Measurements from ENCODE around the gene CATSPERD. TPM values are rescaled to one million over a fixed set of nuclear protein-coding genes. Genes with fewer than 3 reads are reported as not detected.
A peak's percentile ranks its signal among the peaks of the same experiment; 100 is the strongest.

The CATSPERD gene
- total and polyA plus RNA-seq, 9 of the 15 experiments (the other 6 are each of a cell fraction or from before 2014, with no cell fraction given): not detected

DNA sequence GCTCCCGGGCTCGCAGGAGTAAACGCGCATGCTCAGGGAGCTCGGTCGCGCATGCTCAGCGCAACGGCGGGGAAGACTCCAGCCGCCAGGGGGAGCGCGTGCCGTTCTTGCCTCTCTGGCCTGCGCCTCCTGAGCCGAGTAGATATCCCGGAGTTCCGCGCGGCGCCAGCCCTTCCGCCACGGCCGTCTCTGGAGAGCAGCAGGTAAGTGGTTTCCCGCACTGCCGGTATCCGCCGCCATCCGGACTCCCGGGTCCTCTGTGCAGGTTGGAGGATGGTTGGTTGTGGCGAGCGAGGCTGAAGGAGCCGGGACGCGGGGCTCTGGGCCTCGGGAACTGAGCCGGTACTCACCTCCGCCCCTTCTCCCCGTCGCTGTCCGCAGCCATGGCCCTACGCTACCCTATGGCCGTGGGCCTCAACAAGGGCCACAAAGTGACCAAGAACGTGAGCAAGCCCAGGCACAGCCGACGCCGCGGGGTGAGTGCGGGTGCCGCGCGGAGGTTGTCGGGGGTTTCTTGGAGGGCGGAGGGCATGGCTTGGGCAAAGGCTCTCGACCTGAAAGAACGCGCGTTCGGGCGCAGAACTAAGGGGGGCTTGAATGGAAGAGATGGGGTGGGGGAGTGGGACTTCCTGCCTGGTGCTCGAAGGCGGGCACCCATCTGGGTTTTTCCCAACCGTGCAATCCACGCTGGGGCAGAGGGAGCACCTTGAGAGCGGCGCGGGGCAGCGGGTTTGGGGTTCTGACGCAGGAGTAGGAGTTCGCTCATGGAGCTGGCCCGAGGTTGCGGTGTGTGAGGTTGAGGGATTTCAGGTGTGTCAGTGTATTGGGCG lies 30.1 kb upstream of the CATSPERD start, which contains the start of gene RPL36 (continued):
- TF ChIP-seq NFATC3 (IDR thresholded peaks at IDR 0.05): no peak
- TF ChIP-seq, protein P1, sequence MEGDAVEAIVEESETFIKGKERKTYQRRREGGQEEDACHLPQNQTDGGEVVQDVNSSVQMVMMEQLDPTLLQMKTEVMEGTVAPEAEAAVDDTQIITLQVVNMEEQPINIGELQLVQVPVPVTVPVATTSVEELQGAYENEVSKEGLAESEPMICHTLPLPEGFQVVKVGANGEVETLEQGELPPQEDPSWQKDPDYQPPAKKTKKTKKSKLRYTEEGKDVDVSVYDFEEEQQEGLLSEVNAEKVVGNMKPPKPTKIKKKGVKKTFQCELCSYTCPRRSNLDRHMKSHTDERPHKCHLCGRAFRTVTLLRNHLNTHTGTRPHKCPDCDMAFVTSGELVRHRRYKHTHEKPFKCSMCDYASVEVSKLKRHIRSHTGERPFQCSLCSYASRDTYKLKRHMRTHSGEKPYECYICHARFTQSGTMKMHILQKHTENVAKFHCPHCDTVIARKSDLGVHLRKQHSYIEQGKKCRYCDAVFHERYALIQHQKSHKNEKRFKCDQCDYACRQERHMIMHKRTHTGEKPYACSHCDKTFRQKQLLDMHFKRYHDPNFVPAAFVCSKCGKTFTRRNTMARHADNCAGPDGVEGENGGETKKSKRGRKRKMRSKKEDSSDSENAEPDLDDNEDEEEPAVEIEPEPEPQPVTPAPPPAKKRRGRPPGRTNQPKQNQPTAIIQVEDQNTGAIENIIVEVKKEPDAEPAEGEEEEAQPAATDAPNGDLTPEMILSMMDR (IDR thresholded peaks at IDR 0.05 in 2 of 3, conservative IDR thresholded peaks at IDR 0.05 in 1 of 3; ENCODE audit: insufficient read depth in 2 of 3, low read depth in 1 of 3, low read length in 3 of 3): peak; percentile 93 to 99 (median 98)
- 0 out of 2 replicates have a peak, but pooled peaks have one; percentile 63 for TF ChIP-seq ZBTB1 (CRISPR knock-in tag; IDR thresholded peaks at IDR 0.05; ENCODE audit: borderline replicate concordance, low read depth)
- TF ChIP-seq GTF2A2 (tag; IDR thresholded peaks at IDR 0.05): peak; percentile 86
- TF ChIP-seq, protein P2, sequence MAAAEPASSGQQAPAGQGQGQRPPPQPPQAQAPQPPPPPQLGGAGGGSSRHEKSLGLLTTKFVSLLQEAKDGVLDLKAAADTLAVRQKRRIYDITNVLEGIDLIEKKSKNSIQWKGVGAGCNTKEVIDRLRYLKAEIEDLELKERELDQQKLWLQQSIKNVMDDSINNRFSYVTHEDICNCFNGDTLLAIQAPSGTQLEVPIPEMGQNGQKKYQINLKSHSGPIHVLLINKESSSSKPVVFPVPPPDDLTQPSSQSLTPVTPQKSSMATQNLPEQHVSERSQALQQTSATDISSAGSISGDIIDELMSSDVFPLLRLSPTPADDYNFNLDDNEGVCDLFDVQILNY (CRISPR knock-in tag; IDR thresholded peaks at IDR 0.05): peak; percentile 96
- TF ChIP-seq STAT5A (IDR thresholded peaks at IDR 0.05; ENCODE audit: borderline replicate concordance, low read length): no peak
- peak; percentile 79 for TF ChIP-seq HCFC1 (IDR thresholded peaks at IDR 0.05; ENCODE audit: low read depth, low read length)
- TF ChIP-seq, protein P3, sequence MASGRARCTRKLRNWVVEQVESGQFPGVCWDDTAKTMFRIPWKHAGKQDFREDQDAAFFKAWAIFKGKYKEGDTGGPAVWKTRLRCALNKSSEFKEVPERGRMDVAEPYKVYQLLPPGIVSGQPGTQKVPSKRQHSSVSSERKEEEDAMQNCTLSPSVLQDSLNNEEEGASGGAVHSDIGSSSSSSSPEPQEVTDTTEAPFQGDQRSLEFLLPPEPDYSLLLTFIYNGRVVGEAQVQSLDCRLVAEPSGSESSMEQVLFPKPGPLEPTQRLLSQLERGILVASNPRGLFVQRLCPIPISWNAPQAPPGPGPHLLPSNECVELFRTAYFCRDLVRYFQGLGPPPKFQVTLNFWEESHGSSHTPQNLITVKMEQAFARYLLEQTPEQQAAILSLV (tag; IDR thresholded peaks at IDR 0.05): no peak; the same call in 1 of the 2 replicates
- peak; percentile 15; the same call in 1 of the 2 replicates for TF ChIP-seq RAD51 (IDR thresholded peaks at IDR 0.05; ENCODE audit: borderline replicate concordance, low read depth)
- no peak for TF ChIP-seq KAT2B (IDR thresholded peaks at IDR 0.05; ENCODE audit: low read depth, low read length)
- TF ChIP-seq, protein P4, sequence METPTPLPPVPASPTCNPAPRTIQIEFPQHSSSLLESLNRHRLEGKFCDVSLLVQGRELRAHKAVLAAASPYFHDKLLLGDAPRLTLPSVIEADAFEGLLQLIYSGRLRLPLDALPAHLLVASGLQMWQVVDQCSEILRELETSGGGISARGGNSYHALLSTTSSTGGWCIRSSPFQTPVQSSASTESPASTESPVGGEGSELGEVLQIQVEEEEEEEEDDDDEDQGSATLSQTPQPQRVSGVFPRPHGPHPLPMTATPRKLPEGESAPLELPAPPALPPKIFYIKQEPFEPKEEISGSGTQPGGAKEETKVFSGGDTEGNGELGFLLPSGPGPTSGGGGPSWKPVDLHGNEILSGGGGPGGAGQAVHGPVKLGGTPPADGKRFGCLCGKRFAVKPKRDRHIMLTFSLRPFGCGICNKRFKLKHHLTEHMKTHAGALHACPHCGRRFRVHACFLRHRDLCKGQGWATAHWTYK (CRISPR knock-in tag; IDR thresholded peaks at IDR 0.05): no peak; the same call in 1 of the 2 replicates
- no peak for TF ChIP-seq MCM5 (IDR thresholded peaks at IDR 0.05; ENCODE audit: low read depth)
- TF ChIP-seq, protein P5, sequence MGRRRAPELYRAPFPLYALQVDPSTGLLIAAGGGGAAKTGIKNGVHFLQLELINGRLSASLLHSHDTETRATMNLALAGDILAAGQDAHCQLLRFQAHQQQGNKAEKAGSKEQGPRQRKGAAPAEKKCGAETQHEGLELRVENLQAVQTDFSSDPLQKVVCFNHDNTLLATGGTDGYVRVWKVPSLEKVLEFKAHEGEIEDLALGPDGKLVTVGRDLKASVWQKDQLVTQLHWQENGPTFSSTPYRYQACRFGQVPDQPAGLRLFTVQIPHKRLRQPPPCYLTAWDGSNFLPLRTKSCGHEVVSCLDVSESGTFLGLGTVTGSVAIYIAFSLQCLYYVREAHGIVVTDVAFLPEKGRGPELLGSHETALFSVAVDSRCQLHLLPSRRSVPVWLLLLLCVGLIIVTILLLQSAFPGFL (CRISPR knock-in tag; IDR thresholded peaks at IDR 0.05): no peak
- TF ChIP-seq ILF3 (IDR thresholded peaks at IDR 0.05; ENCODE audit: borderline replicate concordance): no peak; the same call in 1 of the 2 replicates
- TF ChIP-seq MEF2A (IDR thresholded peaks at IDR 0.05; ENCODE audit: control insufficient read depth, low read depth, low read length): no peak
- TF ChIP-seq ZC3H8 (IDR thresholded peaks at IDR 0.05): no peak
- TF ChIP-seq, protein P6, sequence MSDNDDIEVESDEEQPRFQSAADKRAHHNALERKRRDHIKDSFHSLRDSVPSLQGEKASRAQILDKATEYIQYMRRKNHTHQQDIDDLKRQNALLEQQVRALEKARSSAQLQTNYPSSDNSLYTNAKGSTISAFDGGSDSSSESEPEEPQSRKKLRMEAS (CRISPR knock-in tag; IDR thresholded peaks at IDR 0.05): peak; percentile 93
- TF ChIP-seq KAT7 (CRISPR knock-in tag; IDR thresholded peaks at IDR 0.05; ENCODE audit: borderline replicate concordance): peak; percentile 66

All from K562 (cell line).